HepG2 (cell line): ENCODE results near the gene PPP1R16B. TPM values are rescaled to one million over a fixed set of nuclear protein-coding genes. Genes with fewer than 3 reads are reported as not detected.

Experiments
- ARID5B ChIP-seq: IDR thresholded peaks from 2 replicates; pipeline ENCODE4 v1.4.0; 2020; ENCODE audit warnings: mild to moderate bottlenecking, missing genetic modification reagents
- CBX5 ChIP-seq: sonication (generic); formaldehyde crosslinking; IDR thresholded peaks from 2 replicates; pipeline ENCODE4 v1.4.0; 2020; ENCODE audit warnings: missing genetic modification reagents, borderline replicate concordance
- CTCF ChIP-seq: sonication (generic); formaldehyde crosslinking; IDR thresholded peaks from 2 replicates; pipeline ENCODE4 v1.5.0; 2020; ENCODE audit warnings: mild to moderate bottlenecking, missing genetic modification reagents, moderate library complexity
- FOXA1 ChIP-seq, 2 experiments: fragments of 450-650 bp in 1 of 2; sonication (generic) in 1 of 2; formaldehyde crosslinking in 1 of 2; IDR thresholded peaks; 2 replicates each; pipeline versions ENCODE4 v1.4.0 to v1.6.1; 2016 to 2020; ENCODE audit warnings: missing genetic modification reagents in 1 of 2
- FOXK2 ChIP-seq: fragments of 450-650 bp; IDR thresholded peaks from 2 replicates; pipeline ENCODE4 v1.6.1; 2016
- HMGXB4 ChIP-seq, 2 experiments: sonication (generic) in 1 of 2; formaldehyde crosslinking in 1 of 2; IDR thresholded peaks; 2 replicates each; pipeline versions ENCODE4 v1.4.0 to v1.6.1; 2018 to 2020; ENCODE audit warnings: missing genetic modification reagents in 2 of 2, borderline replicate concordance in 1 of 2, low read depth in 1 of 2, mild to moderate bottlenecking in 1 of 2, missing biosample characterization in 1 of 2
- MAFG ChIP-seq: sonication (generic); formaldehyde crosslinking; IDR thresholded peaks from 2 replicates; pipeline ENCODE4 v1.5.1; 2020; ENCODE audit warnings: mild to moderate bottlenecking, missing genetic modification reagents
- MTF1 ChIP-seq: sonication (generic); formaldehyde crosslinking; IDR thresholded peaks from 2 replicates; pipeline ENCODE4 v1.5.0; 2020; ENCODE audit warnings: missing genetic modification reagents
- PPARG ChIP-seq: conservative IDR thresholded peaks from 2 replicates; pipeline ENCODE4 v1.6.1; 2016; ENCODE audit warnings: missing biosample characterization, missing genetic modification reagents
- PRPF4 ChIP-seq: fragments of 200-400 bp; formaldehyde crosslinking; IDR thresholded peaks from 2 replicates; pipeline ENCODE4 v1.6.1; 2016; ENCODE audit warnings: low read length, low read depth; ENCODE audit not compliant: poor library complexity, severe bottlenecking
- RXRA ChIP-seq: sonication (generic); formaldehyde crosslinking; IDR thresholded peaks from 2 replicates; pipeline ENCODE4 v1.5.1; 2020; ENCODE audit warnings: missing genetic modification reagents
- SAFB2 ChIP-seq: sonication (generic); formaldehyde crosslinking; IDR thresholded peaks from 2 replicates; pipeline ENCODE4 v1.5.1; 2020; ENCODE audit warnings: missing genetic modification reagents, low read depth, mild to moderate bottlenecking, borderline replicate concordance
- TBX2 ChIP-seq: sonication (generic); formaldehyde crosslinking; IDR thresholded peaks from 2 replicates; pipeline ENCODE4 v1.5.0; 2020; ENCODE audit warnings: missing genetic modification reagents, mild to moderate bottlenecking, borderline replicate concordance
- ZBTB20 ChIP-seq: sonication (generic); formaldehyde crosslinking; IDR thresholded peaks from 2 replicates; pipeline ENCODE4 v1.8.1; 2023; ENCODE audit warnings: missing genetic modification reagents, low read depth, mild to moderate bottlenecking, borderline replicate concordance
- ZFP36L1 ChIP-seq: sonication (generic); formaldehyde crosslinking; IDR thresholded peaks from 2 replicates; pipeline ENCODE4 v1.8.0; 2022; ENCODE audit warnings: mild to moderate bottlenecking, missing genetic modification reagents, moderate library complexity
- ZNF558 ChIP-seq: sonication (generic); formaldehyde crosslinking; IDR thresholded peaks from 2 replicates; pipeline ENCODE4 v1.9.0; 2022; ENCODE audit warnings: mild to moderate bottlenecking, missing genetic modification reagents, borderline replicate concordance
- ZNF800 ChIP-seq: sonication (generic); formaldehyde crosslinking; IDR thresholded peaks from 2 replicates; pipeline ENCODE4 v1.4.0; 2020; ENCODE audit warnings: missing genetic modification reagents
- ZNF878 ChIP-seq: sonication (generic); formaldehyde crosslinking; IDR thresholded peaks from 2 replicates; pipeline ENCODE4 v1.8.1; 2023; ENCODE audit warnings: mild to moderate bottlenecking, missing genetic modification reagents, moderate library complexity
- ZNF891 ChIP-seq: sonication (generic); formaldehyde crosslinking; IDR thresholded peaks from 2 replicates; pipeline ENCODE4 v1.5.0; 2020; ENCODE audit warnings: mild to moderate bottlenecking, missing genetic modification reagents
- polyA plus RNA-seq, 8 experiments: library from polyadenylated mRNA; depleted of rRNA in 3 of 8; stranded (reverse) in 7 of 8; unstranded in 1 of 8; fragments of >200 nt; fragmentation: Illumina TruSeq in 4 of 8; extraction: Trizol in 4 of 8; gene quantifications; 2 replicates each; pipeline versions ENCODE4 v1.2.1 to v1.2.3, GENCODE V29; 2011 to 2016; ENCODE audit warnings: low read depth in 4 of 8, missing spikeins in 1 of 8, mixed read lengths in 1 of 8; ENCODE audit not compliant: insufficient read depth in 1 of 8
- total RNA-seq, 5 experiments: library from RNA; depleted of rRNA; stranded (reverse); fragments of >200 nt; fragmentation: Illumina TruSeq; extraction: Trizol; gene quantifications; 2 replicates each; pipeline ENCODE4 v1.2.3, GENCODE V29; 2016; ENCODE audit warnings: low read depth in 1 of 5

Gene PPP1R16B
- total and polyA plus RNA-seq, 2 of the 13 experiments (the other 11 are each of a cell fraction or from before 2014, with no cell fraction given) = 0.02 to 0.11 TPM

- TF ChIP-seq MAFG (CRISPR knock-in tag) (no peak; the same call in 1 of the 2 replicates), ZNF558 (CRISPR knock-in tag) (no peak), MTF1 (CRISPR knock-in tag) (no peak), CBX5 (CRISPR knock-in tag) (no peak), SAFB2 (no peak), TBX2 (0 out of 2 replicates have a peak, but pooled peaks have one; percentile 38), ZNF891 (peak; percentile 26; the same call in 1 of the 2 replicates), PRPF4 (no peak), ZFP36L1 (0 out of 2 replicates have a peak, but pooled peaks have one; percentile 22), ZNF800 (CRISPR knock-in tag) (no peak), PPARG (CRISPR knock-in tag) (no peak), CTCF (CRISPR knock-in tag) (no peak), ZBTB20 (CRISPR knock-in tag) (no peak), RXRA (CRISPR knock-in tag) (0 out of 2 replicates have a peak, but pooled peaks have one; percentile 18), FOXA1 (IDR thresholded peaks at IDR 0.05) (no peak), FOXA1 (CRISPR knock-in tag; IDR thresholded peaks at IDR 0.05) (no peak), HMGXB4 (CRISPR knock-in tag; IDR thresholded peaks at IDR 0.05; ENCODE audit: borderline replicate concordance in 1 of 2, low read depth in 1 of 2) (0 out of 4 replicates have a peak, but pooled peaks of 1 of the 2 experiments have one; percentile 30), FOXK2 (no peak), ZNF878 (CRISPR knock-in tag) (no peak), ARID5B (CRISPR knock-in tag) (no peak)
Observed at GRCh38 chr20:38927902-38928578, 122.5 kb downstream of the PPP1R16B start (continued).
